ENCODE measurements around the gene MINDY4. TPM values are rescaled to one million over a fixed set of nuclear protein-coding genes. Genes with fewer than 3 reads are reported as not detected.

Gene MINDY4
- total RNA-seq, 1 donor from 2014 or later = 6.3 TPM

- Mint-ChIP-seq H3K9me3 (ENCODE audit: low read depth) (no peaks in the 10 kb centered on the region), H3K27me3 (ENCODE audit: low read depth) (no peaks in the 10 kb centered on the region), H3K27ac (ENCODE audit: unreplicated experiment) (peak overlapping the region; percentile 84), H3K36me3 (ENCODE audit: low read depth) (no peaks in the 10 kb centered on the region), H3K4me1 (ENCODE audit: low read depth) (peaks cover 25% of the 10 kb centered on the region), H3K4me3 (ENCODE audit: unreplicated experiment) (no peak overlapping the region)
- TF ChIP-seq, protein P1, sequence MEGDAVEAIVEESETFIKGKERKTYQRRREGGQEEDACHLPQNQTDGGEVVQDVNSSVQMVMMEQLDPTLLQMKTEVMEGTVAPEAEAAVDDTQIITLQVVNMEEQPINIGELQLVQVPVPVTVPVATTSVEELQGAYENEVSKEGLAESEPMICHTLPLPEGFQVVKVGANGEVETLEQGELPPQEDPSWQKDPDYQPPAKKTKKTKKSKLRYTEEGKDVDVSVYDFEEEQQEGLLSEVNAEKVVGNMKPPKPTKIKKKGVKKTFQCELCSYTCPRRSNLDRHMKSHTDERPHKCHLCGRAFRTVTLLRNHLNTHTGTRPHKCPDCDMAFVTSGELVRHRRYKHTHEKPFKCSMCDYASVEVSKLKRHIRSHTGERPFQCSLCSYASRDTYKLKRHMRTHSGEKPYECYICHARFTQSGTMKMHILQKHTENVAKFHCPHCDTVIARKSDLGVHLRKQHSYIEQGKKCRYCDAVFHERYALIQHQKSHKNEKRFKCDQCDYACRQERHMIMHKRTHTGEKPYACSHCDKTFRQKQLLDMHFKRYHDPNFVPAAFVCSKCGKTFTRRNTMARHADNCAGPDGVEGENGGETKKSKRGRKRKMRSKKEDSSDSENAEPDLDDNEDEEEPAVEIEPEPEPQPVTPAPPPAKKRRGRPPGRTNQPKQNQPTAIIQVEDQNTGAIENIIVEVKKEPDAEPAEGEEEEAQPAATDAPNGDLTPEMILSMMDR (IDR thresholded peaks at IDR 0.05) = no peak
- DNase-seq (ENCODE audit: low spot score) = peak; percentile 71
Measured at GRCh38 chr7:30920584-30921539, 149.6 kb downstream of the MINDY4 start.

DNA sequence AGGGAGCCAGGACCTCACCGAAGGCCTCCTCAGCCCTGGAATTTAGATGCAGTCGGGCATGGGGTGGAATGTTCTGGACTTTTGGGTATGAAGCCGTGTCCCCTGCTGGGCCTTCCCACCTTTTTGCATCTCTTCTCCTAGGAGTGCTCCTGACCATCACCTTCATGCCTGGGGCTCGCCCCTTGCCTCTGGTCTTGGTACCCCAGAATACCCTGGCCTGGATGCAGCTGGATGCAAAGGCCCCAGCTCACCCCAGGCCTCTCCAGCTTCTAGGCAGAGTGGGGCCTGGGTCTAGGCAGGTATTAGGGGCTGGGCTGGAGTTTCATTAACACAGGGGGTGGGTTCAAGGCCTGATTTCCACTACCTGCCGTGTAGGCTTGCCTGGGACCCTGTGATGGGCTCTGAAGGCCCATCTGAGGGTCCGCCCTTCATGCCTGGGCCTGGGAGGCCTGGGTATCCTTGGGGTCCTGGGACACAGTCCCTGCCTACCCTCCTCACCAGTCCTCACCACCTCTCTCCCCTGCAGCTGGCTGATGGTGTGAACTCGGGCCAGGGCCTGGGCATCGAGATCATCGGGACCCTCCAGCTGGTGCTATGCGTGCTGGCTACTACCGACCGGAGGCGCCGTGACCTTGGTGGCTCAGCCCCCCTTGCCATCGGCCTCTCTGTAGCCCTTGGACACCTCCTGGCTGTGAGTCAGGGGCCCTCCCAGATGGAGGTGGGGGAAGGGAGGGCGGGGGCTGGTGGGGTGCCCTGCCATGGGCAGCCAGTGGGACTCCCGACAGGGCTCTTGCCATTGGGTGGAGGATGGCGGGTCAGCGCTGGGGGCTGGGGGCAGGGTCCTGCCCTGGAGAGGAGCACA, 150.6 kb downstream of the MINDY4 start:
- peaks cover 4% of the 10 kb centered on the region for H3K9me3 Mint-ChIP-seq (ENCODE audit: low read depth)
- peak; percentile 86 for DNase-seq (ENCODE audit: low spot score)
- TF ChIP-seq, protein P1 (IDR thresholded peaks at IDR 0.05) = no peak
- peaks cover 25% of the 10 kb centered on the region for H3K4me1 Mint-ChIP-seq (ENCODE audit: low read depth)
- H3K36me3 Mint-ChIP-seq (ENCODE audit: low read depth) = no peaks in the 10 kb centered on the region
- H3K27ac Mint-ChIP-seq (ENCODE audit: unreplicated experiment) = peak overlapping the region; percentile 84
- H3K4me3 Mint-ChIP-seq (ENCODE audit: unreplicated experiment) = no peak overlapping the region
- H3K27me3 Mint-ChIP-seq (ENCODE audit: low read depth) = no peaks in the 10 kb centered on the region

DNA sequence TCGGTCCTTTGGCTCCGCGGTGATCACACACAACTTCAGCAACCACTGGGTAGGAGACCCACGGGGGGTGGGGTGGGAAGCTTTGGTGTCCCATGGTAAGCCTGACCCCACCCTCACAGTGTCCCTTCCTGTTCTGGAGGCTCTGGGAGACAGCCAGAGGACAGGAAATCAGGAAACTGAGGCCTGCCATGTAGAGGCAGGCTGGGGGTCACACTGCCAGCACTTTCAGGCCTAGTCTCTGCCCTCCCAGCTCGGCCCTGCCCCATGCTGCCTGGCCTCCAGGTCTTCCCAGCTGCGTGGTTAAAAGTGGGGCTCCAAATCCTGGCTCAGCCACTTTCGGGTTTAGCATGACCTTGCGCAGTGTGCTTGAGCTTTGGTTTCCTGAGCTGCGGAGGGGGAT, 151.4 kb downstream of the MINDY4 start:
- DNase-seq (ENCODE audit: low spot score) = peak; percentile 68
- H3K4me3 Mint-ChIP-seq (ENCODE audit: unreplicated experiment) = no peak overlapping the region
- H3K27ac Mint-ChIP-seq (ENCODE audit: unreplicated experiment) = no peak overlapping the region
- peaks cover under 1% of the 10 kb centered on the region for H3K36me3 Mint-ChIP-seq (ENCODE audit: low read depth)
- H3K27me3 Mint-ChIP-seq (ENCODE audit: low read depth) = no peaks in the 10 kb centered on the region
- peaks cover 25% of the 10 kb centered on the region for H3K4me1 Mint-ChIP-seq (ENCODE audit: low read depth)
- H3K9me3 Mint-ChIP-seq (ENCODE audit: low read depth) = peaks cover 7% of the 10 kb centered on the region
- TF ChIP-seq, protein P1 (IDR thresholded peaks at IDR 0.05) = no peak

DNA sequence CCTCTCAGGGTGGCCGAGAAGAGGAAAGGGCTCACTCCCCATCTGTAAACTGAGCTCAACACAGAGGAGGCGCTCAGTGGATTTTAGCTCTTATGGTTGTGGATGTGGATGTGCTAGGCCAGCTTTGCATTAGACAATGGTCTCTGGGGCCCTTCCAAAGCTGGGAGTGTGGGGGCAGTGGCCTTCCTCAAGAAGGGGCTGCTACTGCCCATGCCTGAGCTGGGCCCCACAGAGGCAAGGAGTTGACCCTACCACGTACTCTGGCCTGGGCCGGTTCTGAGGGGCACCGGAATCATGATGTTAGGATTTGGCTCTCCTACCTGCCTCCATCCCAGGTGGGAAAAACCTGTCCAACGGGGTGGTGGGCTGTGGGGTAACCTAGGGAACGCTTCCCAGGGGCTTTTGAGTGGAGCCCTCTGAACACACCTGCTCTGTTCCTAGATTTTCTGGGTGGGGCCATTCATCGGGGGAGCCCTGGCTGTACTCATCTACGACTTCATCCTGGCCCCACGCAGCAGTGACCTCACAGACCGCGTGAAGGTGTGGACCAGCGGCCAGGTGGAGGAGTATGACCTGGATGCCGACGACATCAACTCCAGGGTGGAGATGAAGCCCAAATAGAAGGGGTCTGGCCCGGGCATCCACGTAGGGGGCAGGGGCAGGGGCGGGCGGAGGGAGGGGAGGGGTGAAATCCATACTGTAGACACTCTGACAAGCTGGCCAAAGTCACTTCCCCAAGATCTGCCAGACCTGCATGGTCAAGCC, 152.0 kb downstream of the MINDY4 start:
- Mint-ChIP-seq H3K4me3 (ENCODE audit: unreplicated experiment) (no peak overlapping the region), H3K27ac (ENCODE audit: unreplicated experiment) (no peak overlapping the region)

More for the DNA sequence above, 152.0 kb downstream of the MINDY4 start:
- peaks cover 1% of the 10 kb centered on the region for H3K36me3 Mint-ChIP-seq (ENCODE audit: low read depth)
- H3K27me3 Mint-ChIP-seq (ENCODE audit: low read depth) = no peaks in the 10 kb centered on the region
- H3K4me1 Mint-ChIP-seq (ENCODE audit: low read depth) = peaks cover 25% of the 10 kb centered on the region
- TF ChIP-seq, protein P1 (IDR thresholded peaks at IDR 0.05) = no peak
- peaks cover 7% of the 10 kb centered on the region for H3K9me3 Mint-ChIP-seq (ENCODE audit: low read depth)
- DNase-seq (ENCODE audit: low spot score) = peak; percentile 69

All from chondrocyte (in vitro differentiated cells).